GM19239 (cell line): ENCODE data around the gene ADGRB3.
"Not testable (repeated sequence)": the region's sequence is repeated elsewhere in the genome, so short reads cannot be mapped to it uniquely, and the experiment has no call there.

Experiments used
- DNase-seq: peaks from one replicate; pipeline ENCODE4 v3.0.0; 2011; ENCODE audit warnings: low spot score; ENCODE audit not compliant: insufficient read length
- FAIRE-seq: peaks from 2 replicates; lab custom pipeline; 2011; peaks lifted over from hg19 to GRCh38; lab: Jason Lieb, UNC

ADGRB3 gene

DNA sequence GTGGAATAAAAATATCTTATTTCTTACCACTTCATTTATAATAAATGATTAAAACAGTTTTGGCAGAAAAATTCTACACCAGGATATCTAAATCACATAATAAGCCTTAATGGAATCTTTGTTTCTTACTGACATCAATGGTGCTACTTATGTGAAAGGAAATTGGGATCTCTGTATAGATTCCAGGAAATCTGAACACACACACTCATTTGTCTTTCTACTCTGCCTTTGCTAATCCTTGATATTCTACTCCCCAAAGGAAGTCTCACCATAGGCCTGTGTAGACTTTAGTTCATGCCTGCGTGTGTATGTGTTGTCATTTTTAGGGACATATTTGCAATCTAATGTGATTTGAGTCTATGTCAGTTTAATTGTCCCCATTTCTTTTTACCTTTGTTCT is 7.9 kb downstream of the ADGRB3 start:
- FAIRE-seq (no peak), DNase-seq (no peak)

DNA sequence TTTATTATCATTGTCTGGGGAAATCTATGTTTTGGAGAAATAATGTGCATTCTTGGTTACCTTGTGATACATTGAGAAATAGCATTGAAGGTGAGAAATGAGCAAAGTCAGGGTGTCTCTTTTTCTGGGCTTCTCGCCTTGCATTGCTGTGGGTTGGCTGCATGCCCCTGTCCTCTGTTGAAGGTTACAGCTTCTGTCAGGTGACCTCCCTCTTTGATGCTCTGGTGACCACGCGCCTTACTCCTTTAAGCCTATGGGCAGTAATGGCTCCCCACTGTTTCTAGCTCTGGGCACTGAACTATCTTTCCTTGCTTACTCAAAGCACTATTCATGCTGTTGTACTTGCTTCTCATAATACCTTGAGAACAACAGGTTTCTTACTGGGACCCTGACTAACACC is 14.6 kb downstream of the ADGRB3 start:
- DNase-seq = no peak
- FAIRE-seq = no peak

GRCh38 chr6:68650142-68650541 is 15.1 kb downstream of the ADGRB3 start:
- no peak for FAIRE-seq
- no peak for DNase-seq

DNA sequence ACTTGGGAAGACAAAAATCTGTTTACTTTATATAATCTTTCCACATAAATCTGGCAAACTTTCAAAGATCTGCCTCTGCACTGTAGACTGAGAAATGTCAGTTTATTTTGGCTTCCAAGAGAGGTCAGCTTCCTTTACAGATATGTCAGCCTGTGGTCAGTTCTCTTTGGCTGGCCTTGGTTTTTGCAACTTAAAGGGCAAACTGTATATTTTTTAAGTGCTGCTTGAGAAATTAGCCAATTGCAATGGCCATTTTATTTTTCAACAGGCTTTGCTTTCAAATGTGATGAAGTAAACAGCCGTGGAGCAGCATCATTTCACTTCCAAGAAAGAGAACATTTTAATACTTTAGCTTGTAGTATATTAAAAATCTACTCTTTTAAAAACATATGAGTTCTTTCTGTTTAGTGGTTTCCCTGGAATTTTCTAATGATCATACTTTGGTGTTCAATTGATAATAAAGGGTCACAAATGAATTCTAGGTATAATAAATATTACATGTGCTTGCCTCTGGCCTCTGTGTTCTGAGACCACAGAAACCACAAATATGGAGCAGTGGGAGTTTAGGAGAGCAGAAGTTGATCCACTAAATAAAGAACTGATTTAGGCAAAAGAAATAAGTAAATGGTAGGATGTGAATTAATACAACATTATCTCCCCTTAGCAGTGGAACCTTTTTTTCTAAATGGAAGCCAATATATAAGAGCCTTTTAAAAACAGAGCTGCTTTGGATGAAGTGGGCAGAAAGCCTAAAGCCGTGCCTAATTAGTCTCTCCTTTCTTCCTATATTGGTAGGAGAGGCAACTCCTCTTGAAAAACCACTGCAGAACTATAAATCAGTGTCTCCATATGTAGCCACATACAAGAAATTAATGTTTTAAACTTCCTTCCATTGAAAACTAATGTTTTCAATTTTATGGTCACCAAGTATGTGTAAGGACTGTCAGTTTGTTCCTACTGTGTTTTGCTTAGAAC is 16.2 kb downstream of the ADGRB3 start:
- no peak for FAIRE-seq
- DNase-seq = no peak

DNA sequence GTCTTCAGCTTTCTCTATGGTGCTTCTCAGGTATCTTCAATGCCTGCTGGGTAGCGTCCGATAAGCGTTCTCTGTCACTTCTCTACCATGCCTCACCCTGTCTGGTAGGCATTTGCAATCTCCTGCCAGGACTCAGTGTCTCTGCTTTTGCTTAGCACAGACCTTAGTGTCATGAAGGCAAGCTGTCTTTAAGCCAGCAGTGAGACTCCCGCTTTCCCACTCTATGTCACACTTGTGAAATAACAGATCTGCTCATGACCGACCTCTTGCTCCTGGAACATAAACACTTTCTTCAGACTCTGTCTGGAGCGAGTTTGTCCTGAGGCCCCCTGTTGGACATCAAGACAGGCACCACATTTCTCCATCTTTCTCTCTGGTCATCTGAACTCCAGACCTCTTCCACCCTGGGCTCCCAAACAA is 17.0 kb downstream of the ADGRB3 start:
- FAIRE-seq = no peak
- no peak for DNase-seq

- FAIRE-seq (no peak), DNase-seq (no peak)
These were observed 18.1 kb downstream of the ADGRB3 start for GRCh38 chr6:68653074-68653705.

DNA sequence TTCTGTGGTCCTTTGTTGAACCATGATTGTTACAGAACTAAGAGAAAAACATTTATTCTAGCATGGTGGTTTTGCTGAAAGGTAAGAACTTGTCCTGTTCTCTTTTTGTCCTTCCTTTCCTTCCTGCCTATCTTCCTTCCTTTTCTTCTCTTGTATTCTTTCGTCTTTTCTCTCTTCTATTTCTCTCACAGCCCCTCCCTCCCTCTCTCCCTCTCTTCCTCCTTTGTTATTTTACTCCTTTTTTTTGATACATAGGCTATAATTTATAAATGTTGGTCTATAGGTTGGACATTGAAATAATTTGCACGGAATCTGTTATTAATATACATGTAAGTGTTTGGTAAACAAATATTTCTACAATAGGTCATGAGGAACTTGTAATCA is 18.6 kb downstream of the ADGRB3 start:
- no peak for FAIRE-seq

GRCh38 chr6:68654134-68654533 is 19.1 kb downstream of the ADGRB3 start:
- FAIRE-seq = no peak

More for the DNA sequence above, 18.6 kb downstream of the ADGRB3 start:
- no peak for DNase-seq

GRCh38 chr6:68655028-68655427 is 19.9 kb downstream of the ADGRB3 start:
- FAIRE-seq = no peak
- DNase-seq = no peak

More at GRCh38 chr6:68654134-68654533, 19.1 kb downstream of the ADGRB3 start:
- no peak for DNase-seq

DNA sequence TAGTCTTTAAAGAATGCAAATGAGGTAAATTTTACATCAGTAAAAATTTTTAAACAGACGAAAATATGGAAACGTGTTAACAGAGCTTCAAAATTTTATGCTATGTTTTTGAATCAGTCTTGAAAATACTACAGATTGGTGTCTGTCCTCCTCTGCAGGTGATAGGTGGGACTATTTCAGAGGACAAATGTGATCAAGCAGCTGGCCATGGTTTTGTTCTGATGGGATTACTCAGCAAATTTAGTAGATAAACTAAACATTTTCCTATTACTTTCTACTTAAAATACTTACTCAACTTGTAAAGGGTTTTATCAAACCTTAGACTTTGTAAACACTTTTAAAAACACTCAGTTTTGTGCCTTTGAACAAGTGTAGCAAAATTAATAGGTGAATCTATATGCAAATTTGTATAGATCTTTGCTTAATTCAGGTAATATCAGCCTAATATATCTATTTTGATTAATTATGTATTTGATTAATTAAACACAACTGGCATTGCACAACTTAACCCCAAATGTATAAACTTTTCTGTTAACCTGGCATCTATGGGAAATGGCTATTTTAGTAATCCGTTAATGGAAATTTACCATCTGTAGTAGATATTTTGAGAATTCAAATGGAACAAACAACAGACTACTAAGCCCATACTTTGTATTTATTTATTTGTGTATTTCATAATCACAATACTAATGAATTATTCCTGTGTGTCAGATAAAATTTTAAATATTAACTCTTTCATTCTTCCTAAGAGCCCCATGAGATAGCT is 22.5 kb downstream of the ADGRB3 start:
- DNase-seq (no peak), FAIRE-seq (no peak)

DNA sequence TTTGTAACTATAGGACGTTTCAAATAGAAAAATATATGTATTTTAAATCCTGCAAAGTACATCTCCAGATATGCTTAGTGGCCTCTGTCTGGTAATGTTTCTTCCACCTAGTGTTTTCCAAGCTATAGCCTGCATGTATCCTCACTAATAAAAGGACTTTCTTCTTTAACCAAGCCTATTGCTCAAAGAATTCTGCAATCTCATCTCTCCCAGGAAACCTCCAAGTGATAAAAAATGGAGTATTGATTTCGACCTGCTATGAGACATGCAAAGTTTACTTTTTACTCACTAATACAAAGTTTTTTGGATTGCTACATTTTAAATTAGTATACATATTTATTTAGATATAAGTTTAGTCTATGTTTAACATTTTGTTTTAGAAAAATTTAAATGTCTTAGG is 23.3 kb downstream of the ADGRB3 start:
- FAIRE-seq (no peak), DNase-seq (no peak)

- DNase-seq = no peak
- FAIRE-seq = no peak
These were observed 38.2 kb downstream of the ADGRB3 start for GRCh38 chr6:68673255-68673654.

- FAIRE-seq = no peak
- no peak for DNase-seq
These were observed 40.5 kb downstream of the ADGRB3 start for GRCh38 chr6:68675548-68675947.

- not testable (repeated sequence) for DNase-seq, FAIRE-seq
These were observed 41.0 kb downstream of the ADGRB3 start for GRCh38 chr6:68676094-68676493.

DNA sequence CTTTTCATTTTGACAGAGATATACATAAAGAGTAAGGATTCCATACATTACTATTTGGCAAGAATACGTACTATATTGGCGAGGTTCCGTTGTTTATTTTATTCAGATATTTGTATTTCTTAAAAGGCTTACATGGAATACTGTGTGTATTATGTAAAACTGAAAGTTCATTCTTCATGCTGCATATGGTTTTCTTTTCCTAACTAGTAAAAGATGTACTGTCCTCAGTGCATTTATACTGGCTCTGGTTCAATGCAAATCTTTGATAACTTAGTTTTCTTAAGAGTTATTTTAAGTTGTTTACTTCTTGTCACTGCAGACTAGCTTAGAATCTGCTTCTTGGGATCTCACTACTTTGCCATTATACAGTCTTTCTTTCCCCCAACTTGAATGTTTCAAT is 42.0 kb downstream of the ADGRB3 start:
- DNase-seq (no peak), FAIRE-seq (no peak)

GRCh38 chr6:68679399-68679798 is 44.3 kb downstream of the ADGRB3 start:
- DNase-seq (no peak), FAIRE-seq (no peak)

- FAIRE-seq = no peak
These were observed 45.2 kb downstream of the ADGRB3 start for GRCh38 chr6:68680264-68680663.

GRCh38 chr6:68689910-68690309 is 54.8 kb downstream of the ADGRB3 start:
- no peak for FAIRE-seq
- no peak for DNase-seq

More at GRCh38 chr6:68680264-68680663, 45.2 kb downstream of the ADGRB3 start:
- no peak for DNase-seq

GRCh38 chr6:68691120-68691519 is 56.0 kb downstream of the ADGRB3 start:
- no peak for FAIRE-seq

DNA sequence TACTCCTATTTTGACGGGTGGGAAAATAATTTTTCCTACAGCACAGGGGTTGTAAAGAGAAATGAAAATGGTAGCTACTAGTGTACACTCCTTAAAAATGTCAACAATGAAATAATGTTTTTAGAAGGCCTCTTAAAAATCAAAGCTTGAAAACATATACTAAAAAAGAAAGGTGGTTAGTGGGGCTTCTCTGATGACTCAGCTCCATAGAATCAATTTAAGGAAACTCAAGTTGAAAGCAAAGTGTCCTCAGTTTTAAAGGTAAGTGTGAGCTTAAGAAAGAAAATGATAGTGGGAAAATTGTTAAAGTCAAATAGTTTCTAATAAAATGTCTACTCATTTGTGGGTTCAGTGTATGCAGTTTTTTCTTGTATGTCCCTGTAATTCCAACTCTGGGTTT is 58.2 kb downstream of the ADGRB3 start:
- FAIRE-seq (no peak), DNase-seq (no peak)

More at GRCh38 chr6:68691120-68691519, 56.0 kb downstream of the ADGRB3 start:
- no peak for DNase-seq

- DNase-seq (no peak), FAIRE-seq (no peak)
These were observed 60.3 kb downstream of the ADGRB3 start for GRCh38 chr6:68695403-68695802.
